Skeletal muscle satellite cell (primary cell): Measurements from ENCODE around the gene CREB3L2.
A peak's percentile ranks its signal among the peaks of the same experiment; 100 is the strongest.

ENCODE experiments used
- H3K27me3 ChIP-seq: 2 replicates; pipeline ENCODE4 v1.7.0; 2013; ENCODE audit warnings: low read length; ENCODE audit not compliant: control insufficient read depth, insufficient read depth
- H3K36me3 ChIP-seq: 2 replicates; pipeline ENCODE4 v1.7.0; 2013; ENCODE audit warnings: mild to moderate bottlenecking, control low read depth, low read length; ENCODE audit not compliant: insufficient read depth
- H3K4me1 ChIP-seq: 2 replicates; pipeline ENCODE4 v1.7.0; 2013; ENCODE audit warnings: low read length; ENCODE audit not compliant: control insufficient read depth, insufficient read depth
- H3K4me2 ChIP-seq: 2 replicates; pipeline ENCODE4 v1.7.0; 2013; ENCODE audit warnings: mild to moderate bottlenecking, low read length
- H3K4me3 ChIP-seq: 2 replicates; pipeline ENCODE4 v1.7.0; 2013; ENCODE audit warnings: low read length
- H3K9ac ChIP-seq: 2 replicates; pipeline ENCODE4 v1.7.0; 2013; ENCODE audit warnings: mild to moderate bottlenecking, low read depth, low read length, moderate library complexity
- H3K9me3 ChIP-seq: replicated peaks from 2 replicates; pipeline ENCODE4 v1.7.0; 2013; ENCODE audit warnings: mild to moderate bottlenecking, control low read depth, low read length

Gene CREB3L2

GRCh38 chr7:137957887-137958286, 44.0 kb downstream of the CREB3L2 start:
- Histone ChIP-seq H3K4me1 (peaks cover 47% of the 10 kb centered on the region), H3K27me3 (no peaks in the 10 kb centered on the region), H3K9ac (no peak overlapping the region), H3K9me3 (no peaks in the 10 kb centered on the region), H3K4me2 (no peak overlapping the region), H3K4me3 (no peak overlapping the region), H3K36me3 (peaks cover 21% of the 10 kb centered on the region)

- Histone ChIP-seq H3K9me3 (no peaks in the 10 kb centered on the region), H3K4me1 (peaks cover 53% of the 10 kb centered on the region), H3K36me3 (peaks cover 16% of the 10 kb centered on the region)
Measured at GRCh38 chr7:137956591-137956990, 45.3 kb downstream of the CREB3L2 start.

GRCh38 chr7:137956183-137956582, 45.7 kb downstream of the CREB3L2 start:
- Histone ChIP-seq H3K4me1 (peaks cover 49% of the 10 kb centered on the region), H3K27me3 (no peaks in the 10 kb centered on the region), H3K9ac (no peak overlapping the region), H3K4me2 (no peak overlapping the region), H3K36me3 (peaks cover 16% of the 10 kb centered on the region), H3K4me3 (no peak overlapping the region), H3K9me3 (no peaks in the 10 kb centered on the region)

More at GRCh38 chr7:137956591-137956990, 45.3 kb downstream of the CREB3L2 start:
- no peaks in the 10 kb centered on the region for H3K27me3 ChIP-seq
- no peak overlapping the region for H3K9ac ChIP-seq
- H3K4me2 ChIP-seq, result no peak overlapping the region
- no peak overlapping the region for H3K4me3 ChIP-seq

- Histone ChIP-seq H3K27me3 (no peaks in the 10 kb centered on the region), H3K36me3 (peaks cover 16% of the 10 kb centered on the region), H3K4me3 (no peak overlapping the region), H3K9me3 (no peaks in the 10 kb centered on the region), H3K4me2 (no peak overlapping the region), H3K4me1 (peaks cover 46% of the 10 kb centered on the region), H3K9ac (no peak overlapping the region)
Measured at GRCh38 chr7:137954614-137955013, 47.3 kb downstream of the CREB3L2 start.

GRCh38 chr7:137953665-137954470, 48.0 kb downstream of the CREB3L2 start:
- no peak overlapping the region for H3K4me3 ChIP-seq
- peaks cover 46% of the 10 kb centered on the region for H3K4me1 ChIP-seq
- H3K36me3 ChIP-seq, result peaks cover 11% of the 10 kb centered on the region
- H3K9me3 ChIP-seq, result no peaks in the 10 kb centered on the region
- H3K4me2 ChIP-seq, result peak overlapping the region; percentile 38
- H3K9ac ChIP-seq, result peak overlapping the region; percentile 60
- H3K27me3 ChIP-seq, result no peaks in the 10 kb centered on the region

GRCh38 chr7:137953043-137953664, 48.7 kb downstream of the CREB3L2 start:
- H3K4me1 ChIP-seq, result peaks cover 43% of the 10 kb centered on the region
- H3K27me3 ChIP-seq, result no peaks in the 10 kb centered on the region
- peak overlapping the region; percentile 60 for H3K9ac ChIP-seq
- peak overlapping the region; percentile 10 for H3K4me3 ChIP-seq
- H3K4me2 ChIP-seq, result peak overlapping the region; percentile 38
- H3K9me3 ChIP-seq, result no peaks in the 10 kb centered on the region
- H3K36me3 ChIP-seq, result peaks cover 4% of the 10 kb centered on the region

- Histone ChIP-seq H3K4me1 (peaks cover 42% of the 10 kb centered on the region), H3K4me3 (no peak overlapping the region), H3K9ac (no peak overlapping the region), H3K9me3 (no peaks in the 10 kb centered on the region), H3K27me3 (no peaks in the 10 kb centered on the region), H3K36me3 (no peaks in the 10 kb centered on the region), H3K4me2 (no peak overlapping the region)
Measured at GRCh38 chr7:137952426-137952805, 49.5 kb downstream of the CREB3L2 start.

- H3K4me3 ChIP-seq, result no peak overlapping the region
- no peaks in the 10 kb centered on the region for H3K36me3 ChIP-seq
- H3K9me3 ChIP-seq, result no peaks in the 10 kb centered on the region
- no peak overlapping the region for H3K4me2 ChIP-seq
- H3K27me3 ChIP-seq, result no peaks in the 10 kb centered on the region
- H3K4me1 ChIP-seq, result peaks cover 42% of the 10 kb centered on the region
- H3K9ac ChIP-seq, result no peak overlapping the region
Measured at GRCh38 chr7:137951700-137952425, 50.0 kb downstream of the CREB3L2 start.

- Histone ChIP-seq H3K36me3 (no peaks in the 10 kb centered on the region), H3K4me1 (peaks cover 42% of the 10 kb centered on the region), H3K4me3 (no peak overlapping the region), H3K4me2 (no peak overlapping the region), H3K27me3 (no peaks in the 10 kb centered on the region), H3K9me3 (no peaks in the 10 kb centered on the region), H3K9ac (no peak overlapping the region)
Measured at GRCh38 chr7:137950967-137951366, 50.9 kb downstream of the CREB3L2 start.

GRCh38 chr7:137950263-137950621, 51.6 kb downstream of the CREB3L2 start:
- no peaks in the 10 kb centered on the region for H3K27me3 ChIP-seq
- H3K36me3 ChIP-seq, result peaks cover 3% of the 10 kb centered on the region
- H3K4me1 ChIP-seq, result peaks cover 40% of the 10 kb centered on the region
- no peak overlapping the region for H3K4me2 ChIP-seq
- no peak overlapping the region for H3K4me3 ChIP-seq
- no peak overlapping the region for H3K9ac ChIP-seq
- no peaks in the 10 kb centered on the region for H3K9me3 ChIP-seq

- no peak overlapping the region for H3K4me2 ChIP-seq
Measured at GRCh38 chr7:137949416-137950262, 52.2 kb downstream of the CREB3L2 start.

More at GRCh38 chr7:137949416-137950262, 52.2 kb downstream of the CREB3L2 start:
- peaks cover 35% of the 10 kb centered on the region for H3K4me1 ChIP-seq
- H3K4me3 ChIP-seq, result no peak overlapping the region
- H3K27me3 ChIP-seq, result no peaks in the 10 kb centered on the region
- peaks cover 3% of the 10 kb centered on the region for H3K36me3 ChIP-seq
- no peaks in the 10 kb centered on the region for H3K9me3 ChIP-seq
- H3K9ac ChIP-seq, result no peak overlapping the region
